Vagina (tissue), 2 donors: ENCODE results near the gene NSD2. TPM values are rescaled to one million over a fixed set of nuclear protein-coding genes. Genes with fewer than 3 reads are reported as not detected.
A peak's percentile ranks its signal among the peaks of the same experiment; 100 is the strongest.

ENCODE experiments used
- DNase-seq, 2 donors: peaks; one replicate each; pipeline ENCODE4 v3.0.0-alpha.2; 2017; ENCODE audit errors: extremely low spot score in 2 of 2
- H3K27ac ChIP-seq: fragments of 200-600 bp; sonication (generic); one replicate; pipeline ENCODE4 v1.5.1; 2019
- H3K27me3 ChIP-seq: fragments of 200-600 bp; sonication (generic); one replicate; pipeline ENCODE4 v1.5.1; 2019
- H3K36me3 ChIP-seq, 2 donors: fragments of 200-600 bp; sonication (generic); one replicate each; pipeline ENCODE4 v1.5.1; 2017 to 2019
- H3K4me1 ChIP-seq: fragments of 200-600 bp; sonication (generic); one replicate; pipeline ENCODE4 v1.5.1; 2019
- H3K4me3 ChIP-seq, 2 donors: fragments of 200-600 bp; sonication (generic); 1 replicate in 1 of 2; 2 replicates in 1 of 2; pipeline ENCODE4 v1.5.1; 2016 to 2019
- H3K9me3 ChIP-seq: fragments of 200-600 bp; sonication (generic); one replicate; pipeline ENCODE4 v1.5.1; 2019
- CTCF ChIP-seq, 3 experiments: fragments of 450-650 bp in 2 of 3; fragments of 200-600 bp in 1 of 3; sonication (generic) in 1 of 3; IDR thresholded peaks; one replicate each; pipeline ENCODE4 v1.5.1; 2017 to 2019; ENCODE audit warnings: antibody characterized with exemption in 3 of 3, mild to moderate bottlenecking in 2 of 3, moderate library complexity in 2 of 3
- POLR2A ChIP-seq, 2 donors: fragments of 450-650 bp; IDR thresholded peaks; one replicate each; pipeline ENCODE4 v1.6.1; 2017; ENCODE audit warnings: antibody characterized with exemption in 2 of 2, mild to moderate bottlenecking in 2 of 2, moderate library complexity in 2 of 2
- POLR2AphosphoS5 ChIP-seq, 2 donors: sonication (generic); formaldehyde crosslinking; IDR thresholded peaks; one replicate each; pipeline ENCODE4 v1.9.0; 2017; ENCODE audit warnings: antibody characterized with exemption in 2 of 2, mild to moderate bottlenecking in 2 of 2, low read depth in 1 of 2; ENCODE audit not compliant: insufficient read depth in 1 of 2
- intact Hi-C: fragments of 100-400 bp; cut with DNase I; formaldehyde crosslinking; loops from one replicate; pipeline ENCODE4 v1.15.1; 2023
- total RNA-seq: library from RNA; depleted of rRNA; stranded (reverse); fragments of >200 nt; gene quantifications from one replicate; pipeline ENCODE4 v1.2.3, GENCODE V29; 2016

NSD2 gene
- total RNA-seq, 1 donor from 2014 or later, result 38.5 TPM

GRCh38 chr4:1986578-1987210 lies 115.5 kb downstream of the NSD2 start:
- TF ChIP-seq CTCF (IDR thresholded peaks at IDR 0.05) (no peak), POLR2AphosphoS5 (IDR thresholded peaks at IDR 0.05; ENCODE audit: insufficient read depth in 1 of 2, low read depth in 1 of 2) (no peak)
- H3K27me3 ChIP-seq, result no peaks in the 10 kb centered on the region
- peaks cover 9 to 78% of the 10 kb centered on the region in 2 donors for H3K36me3 ChIP-seq
- intact Hi-C loops, result no loop called here
- H3K27ac ChIP-seq, result no peak overlapping the region
- no peak overlapping the region for H3K4me3 ChIP-seq
- peaks cover 7% of the 10 kb centered on the region for H3K4me1 ChIP-seq
- no peaks in the 10 kb centered on the region for H3K9me3 ChIP-seq
- peak in 1 of 2 donors; percentile 92 for DNase-seq

GRCh38 chr4:1987296-1987695 lies 116.1 kb downstream of the NSD2 start:
- Histone ChIP-seq H3K36me3 (peaks cover 9 to 73% of the 10 kb centered on the region in 2 donors), H3K27me3 (no peaks in the 10 kb centered on the region), H3K9me3 (no peaks in the 10 kb centered on the region), H3K4me3 (no peak overlapping the region), H3K27ac (no peak overlapping the region), H3K4me1 (peaks cover 8% of the 10 kb centered on the region)
- peak in 1 of 2 donors; percentile 95 for DNase-seq
- intact Hi-C loops, result no loop called here
- TF ChIP-seq POLR2A (IDR thresholded peaks at IDR 0.05), result no peak
- TF ChIP-seq CTCF (IDR thresholded peaks at IDR 0.05), result no peak
- no peak for TF ChIP-seq POLR2AphosphoS5 (IDR thresholded peaks at IDR 0.05; ENCODE audit: insufficient read depth in 1 of 2, low read depth in 1 of 2)

- no peaks in the 10 kb centered on the region for H3K9me3 ChIP-seq
- peaks cover 9 to 68% of the 10 kb centered on the region in 2 donors for H3K36me3 ChIP-seq
- no peaks in the 10 kb centered on the region for H3K27me3 ChIP-seq
- intact Hi-C loops, result no loop called here
- no peak for DNase-seq
- TF ChIP-seq POLR2A (IDR thresholded peaks at IDR 0.05), result no peak
- no peak for TF ChIP-seq POLR2AphosphoS5 (IDR thresholded peaks at IDR 0.05; ENCODE audit: insufficient read depth in 1 of 2, low read depth in 1 of 2)
- TF ChIP-seq CTCF (IDR thresholded peaks at IDR 0.05), result no peak
- peaks cover 9% of the 10 kb centered on the region for H3K4me1 ChIP-seq
- H3K27ac ChIP-seq, result no peak overlapping the region
- H3K4me3 ChIP-seq, result no peak overlapping the region
Observed at GRCh38 chr4:1987721-1988326, 116.6 kb downstream of the NSD2 start.

GRCh38 chr4:1988327-1988724 lies 117.1 kb downstream of the NSD2 start:
- Histone ChIP-seq H3K27me3 (no peaks in the 10 kb centered on the region), H3K4me1 (peaks cover 14% of the 10 kb centered on the region), H3K27ac (no peak overlapping the region), H3K9me3 (no peaks in the 10 kb centered on the region), H3K36me3 (peaks cover 9 to 63% of the 10 kb centered on the region in 2 donors), H3K4me3 (no peak overlapping the region)
- TF ChIP-seq CTCF (IDR thresholded peaks at IDR 0.05) (no peak), POLR2AphosphoS5 (IDR thresholded peaks at IDR 0.05; ENCODE audit: insufficient read depth in 1 of 2, low read depth in 1 of 2) (no peak), POLR2A (IDR thresholded peaks at IDR 0.05) (no peak)
- intact Hi-C loops, result no loop called here
- DNase-seq, result no peak
